H9 (cell line): ENCODE results near the gene MRTFB. TPM values are rescaled to one million over a fixed set of nuclear protein-coding genes. Genes with fewer than 3 reads are reported as not detected.

Experiments
- DNase-seq: peaks from one replicate; pipeline ENCODE4 v3.0.0-alpha.2; 2017
- H2AFZ ChIP-seq: one replicate; pipeline ENCODE4 v1.6.1; 2013; ENCODE audit warnings: mild to moderate bottlenecking, low read length, control low read depth, moderate library complexity
- H2AK5ac ChIP-seq: 2 replicates; pipeline ENCODE4 v1.6.1; 2013; ENCODE audit warnings: low read length, control low read depth, mixed read lengths; ENCODE audit not compliant: insufficient read length
- H2BK120ac ChIP-seq: one replicate; pipeline ENCODE4 v1.6.1; 2013; ENCODE audit warnings: low read depth, mild to moderate bottlenecking, low read length, control low read depth, inconsistent platforms; ENCODE audit not compliant: poor library complexity, severe bottlenecking
- H2BK12ac ChIP-seq: 2 replicates; pipeline ENCODE4 v1.6.1; 2013; ENCODE audit warnings: low read length, control low read depth, mixed read lengths, low read depth; ENCODE audit not compliant: insufficient read length
- H2BK15ac ChIP-seq: 2 replicates; pipeline ENCODE4 v1.6.1; 2013; ENCODE audit warnings: low read depth, low read length, control low read depth
- H2BK20ac ChIP-seq: one replicate; pipeline ENCODE4 v1.6.1; 2013; ENCODE audit warnings: low read depth, mild to moderate bottlenecking, low read length, control low read depth, inconsistent platforms; ENCODE audit not compliant: poor library complexity, severe bottlenecking
- H2BK5ac ChIP-seq: 2 replicates; pipeline ENCODE4 v1.6.1; 2013; ENCODE audit warnings: low read length, control low read depth, mixed read lengths; ENCODE audit not compliant: insufficient read length
- H3K14ac ChIP-seq: 2 replicates; pipeline ENCODE4 v1.6.1; 2013; ENCODE audit warnings: low read length, control low read depth; ENCODE audit not compliant: insufficient read depth
- H3K18ac ChIP-seq: 2 replicates; pipeline ENCODE4 v1.6.1; 2013; ENCODE audit warnings: low read depth, mild to moderate bottlenecking, mixed read lengths, low read length, control low read depth; ENCODE audit not compliant: insufficient read length
- H3K23ac ChIP-seq: 2 replicates; pipeline ENCODE4 v1.6.1; 2013; ENCODE audit warnings: low read length, control low read depth, mixed read lengths, low read depth; ENCODE audit not compliant: insufficient read length
- H3K23me2 ChIP-seq: 2 replicates; pipeline ENCODE4 v1.6.1; 2013; ENCODE audit warnings: low read depth, mild to moderate bottlenecking, mixed read lengths, low read length, control low read depth; ENCODE audit not compliant: insufficient read length, poor library complexity, severe bottlenecking
- H3K27ac ChIP-seq: 2 replicates; pipeline ENCODE4 v1.5.1; 2013; ENCODE audit warnings: low read length, control low read depth, mixed read lengths, low read depth; ENCODE audit not compliant: insufficient read length
- H3K27me3 ChIP-seq: 2 replicates; pipeline ENCODE4 v1.6.1; 2013; ENCODE audit warnings: low read length, control low read depth, inconsistent platforms; ENCODE audit not compliant: insufficient read depth
- H3K4ac ChIP-seq: 2 replicates; pipeline ENCODE4 v1.6.1; 2013; ENCODE audit warnings: low read depth, mild to moderate bottlenecking, control low read depth, inconsistent platforms, low read length, moderate library complexity
- H3K4me1 ChIP-seq: 2 replicates; pipeline ENCODE4 v1.6.1; 2013; ENCODE audit warnings: low read length, control low read depth, inconsistent platforms; ENCODE audit not compliant: insufficient read depth
- H3K4me2 ChIP-seq: 2 replicates; pipeline ENCODE4 v1.6.1; 2013; ENCODE audit warnings: low read length, control low read depth, mixed read lengths; ENCODE audit not compliant: insufficient read length, insufficient read depth
- H3K56ac ChIP-seq: 2 replicates; pipeline ENCODE4 v1.6.1; 2013; ENCODE audit warnings: low read depth, mild to moderate bottlenecking, mixed read lengths, low read length, control low read depth; ENCODE audit not compliant: insufficient read length
- H3K79me1 ChIP-seq: 2 replicates; pipeline ENCODE4 v1.6.1; 2013; ENCODE audit warnings: low read depth, mild to moderate bottlenecking, moderate library complexity, low read length, control low read depth, inconsistent platforms; ENCODE audit not compliant: insufficient read depth, poor library complexity, severe bottlenecking
- H3K79me2 ChIP-seq: 2 replicates; pipeline ENCODE4 v1.6.1; 2013; ENCODE audit warnings: low read length, control low read depth, inconsistent platforms; ENCODE audit not compliant: insufficient read depth
- H3K9ac ChIP-seq: 2 replicates; pipeline ENCODE4 v1.6.1; 2013; ENCODE audit warnings: low read length, control low read depth, mixed read lengths; ENCODE audit not compliant: insufficient read length; ENCODE audit errors: extremely low read depth
- H3K9me3 ChIP-seq: one replicate; pipeline ENCODE4 v1.6.1; 2013; ENCODE audit warnings: low read depth, low read length, inconsistent platforms; ENCODE audit not compliant: control insufficient read depth
- H3T11ph ChIP-seq: one replicate; pipeline ENCODE4 v1.6.1; 2013; ENCODE audit warnings: mild to moderate bottlenecking, low read length, control low read depth, inconsistent platforms
- H4K20me1 ChIP-seq: one replicate; pipeline ENCODE4 v1.6.1; 2013; ENCODE audit not compliant: control insufficient read depth, insufficient read length, insufficient read depth
- H4K5ac ChIP-seq: 2 replicates; pipeline ENCODE4 v1.6.1; 2013; ENCODE audit warnings: low read depth, mild to moderate bottlenecking, mixed read lengths, low read length, control low read depth; ENCODE audit not compliant: insufficient read length
- H4K8ac ChIP-seq: replicated peaks from 2 replicates; pipeline ENCODE4 v1.6.1; 2013; ENCODE audit warnings: low read length, control low read depth, mixed read lengths, low read depth; ENCODE audit not compliant: insufficient read length
- H4K91ac ChIP-seq: 2 replicates; pipeline ENCODE4 v1.6.1; 2013; ENCODE audit warnings: low read depth, mild to moderate bottlenecking, moderate library complexity, mixed read lengths, low read length, control low read depth; ENCODE audit not compliant: insufficient read length
- H3K27ac Mint-ChIP-seq, 3 experiments: 2 replicates in 2 of 3; 3 replicates in 1 of 3; pipeline ENCODE4 v1.8.0; 2020 to 2021; ENCODE audit warnings: mixed read lengths in 3 of 3, mild to moderate bottlenecking in 1 of 3, moderate library complexity in 1 of 3
- H3K27me3 Mint-ChIP-seq: 2 replicates; pipeline ENCODE4 v1.8.0; 2021; ENCODE audit warnings: low read depth, mild to moderate bottlenecking, moderate library complexity, mixed read lengths
- H3K36me3 Mint-ChIP-seq, 3 experiments: 2 replicates in 2 of 3; 3 replicates in 1 of 3; pipeline ENCODE4 v1.8.0; 2020 to 2021; ENCODE audit warnings: low read depth in 3 of 3, mixed read lengths in 3 of 3; ENCODE audit not compliant: insufficient read depth in 1 of 3
- H3K4me1 Mint-ChIP-seq, 2 experiments: 2 replicates each; pipeline ENCODE4 v1.8.0; 2020; ENCODE audit warnings: mixed read lengths in 2 of 2
- H3K4me3 Mint-ChIP-seq, 2 experiments: 2 replicates in 1 of 2; 3 replicates in 1 of 2; pipeline ENCODE4 v1.8.0; 2020 to 2021; ENCODE audit warnings: mild to moderate bottlenecking in 2 of 2, mixed read lengths in 2 of 2, moderate library complexity in 1 of 2
- H3K9me3 Mint-ChIP-seq, 2 experiments: 2 replicates in 1 of 2; 3 replicates in 1 of 2; pipeline ENCODE4 v1.8.0; 2020; ENCODE audit warnings: mild to moderate bottlenecking in 2 of 2, mixed read lengths in 2 of 2, moderate library complexity in 1 of 2
- CTCF ChIP-seq: fragments of 200-600 bp; sonication (generic); conservative IDR thresholded peaks from 3 replicates; pipeline ENCODE4 v1.8.0; 2021; ENCODE audit warnings: antibody characterized with exemption, mild to moderate bottlenecking
- total RNA-seq: library from RNA; stranded (reverse); gene quantifications from 2 replicates; pipeline ENCODE4 v1.2.1, GENCODE V29; 2021

The MRTFB gene
- total RNA-seq, 1 experiment from 2014 or later, result 29.9 TPM

- H3K4me1 ChIP-seq, result peaks cover 2% of the 10 kb centered on the region; the same call in 1 of the 2 replicates
- no peak overlapping the region for H3K27ac Mint-ChIP-seq
- H2BK120ac ChIP-seq, result no peak overlapping the region
- H2AK5ac ChIP-seq, result no peak overlapping the region
- no peak overlapping the region for H3K4me2 ChIP-seq
- H3K4me3 Mint-ChIP-seq, result no peak overlapping the region
- no peak overlapping the region for H4K91ac ChIP-seq
- no peak overlapping the region for H3K23ac ChIP-seq
- no peak overlapping the region for H2BK15ac ChIP-seq
- H3K9ac ChIP-seq, result no peak overlapping the region
- no peak overlapping the region for H2BK5ac ChIP-seq
- H4K8ac ChIP-seq, result no peak overlapping the region
- no peak for DNase-seq
- H4K20me1 ChIP-seq, result no peaks in the 10 kb centered on the region
- H3K56ac ChIP-seq, result no peak overlapping the region
- no peaks in the 10 kb centered on the region; the same call in 1 of the 2 replicates for H3K79me2 ChIP-seq
- no peak for TF ChIP-seq CTCF
- H2AFZ ChIP-seq, result no peak overlapping the region
- no peak overlapping the region for H3T11ph ChIP-seq
- peaks cover 3% of the 10 kb centered on the region for H3K79me1 ChIP-seq
- no peaks in the 10 kb centered on the region for H3K23me2 ChIP-seq
- H3K27me3 Mint-ChIP-seq, result no peaks in the 10 kb centered on the region
- H3K27ac ChIP-seq, result no peak overlapping the region
- peaks cover 0 to 2% of the 10 kb centered on the region in 2 experiments; a peak in 1 of 5 replicates for H3K9me3 Mint-ChIP-seq
- H3K9me3 ChIP-seq, result no peaks in the 10 kb centered on the region
- peaks cover 0 to 1% (median 0%) of the 10 kb centered on the region in 3 experiments; a peak in 1 of 7 replicates for H3K36me3 Mint-ChIP-seq
- H3K27me3 ChIP-seq, result no peaks in the 10 kb centered on the region
- H3K14ac ChIP-seq, result no peak overlapping the region
- H2BK20ac ChIP-seq, result no peak overlapping the region
- H3K4me1 Mint-ChIP-seq, result peaks cover 34 to 37% of the 10 kb centered on the region in 2 experiments
- no peak overlapping the region for H3K18ac ChIP-seq
- no peak overlapping the region for H2BK12ac ChIP-seq
- no peak overlapping the region for H3K4ac ChIP-seq
- H4K5ac ChIP-seq, result no peak overlapping the region
Observed at GRCh38 chr16:14101415-14101814, 30.3 kb downstream of the MRTFB start.
